HG03060 (cell line): ENCODE measurements around the gene KIAA2012.
"Not testable (repeated sequence)": the region's sequence is repeated elsewhere in the genome, so short reads cannot be mapped to it uniquely, and the experiment has no call there.

Experiments
- ATAC-seq: cut with Tn5 transposase; IDR thresholded peaks from one replicate; pipeline ENCODE4 v1.9.1; 2021; ENCODE audit warnings: low read depth, moderate number of reproducible peaks; ENCODE audit not compliant: unreplicated experiment

Gene KIAA2012

DNA sequence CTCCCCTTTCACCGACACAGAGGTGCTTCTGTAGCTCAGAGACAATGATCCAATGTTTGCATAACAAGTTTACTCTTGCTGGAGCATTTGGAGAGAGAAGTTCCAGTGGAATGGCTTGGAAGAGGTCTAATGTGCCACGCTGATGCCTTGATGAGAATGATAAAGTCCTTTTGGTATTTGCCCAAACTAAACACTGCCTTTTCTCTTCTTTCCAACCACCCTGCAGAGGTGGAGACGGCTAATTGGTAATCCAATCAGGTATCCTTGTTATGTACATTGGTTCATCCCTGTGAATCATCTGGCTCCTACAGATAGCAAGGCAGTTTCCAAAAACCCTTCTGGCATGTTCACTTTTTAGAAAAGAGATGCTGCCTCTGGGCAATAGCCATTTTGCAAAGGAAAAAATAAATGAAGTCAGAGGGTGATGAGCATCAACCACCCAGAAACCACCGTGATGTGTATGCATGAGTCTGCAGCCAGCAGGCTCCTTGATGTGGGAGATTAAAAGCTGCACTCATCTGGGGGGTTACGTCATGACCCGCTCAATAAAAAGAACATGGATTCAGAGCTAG, 40.6 kb downstream of the KIAA2012 start:
- ATAC-seq = no peak

DNA sequence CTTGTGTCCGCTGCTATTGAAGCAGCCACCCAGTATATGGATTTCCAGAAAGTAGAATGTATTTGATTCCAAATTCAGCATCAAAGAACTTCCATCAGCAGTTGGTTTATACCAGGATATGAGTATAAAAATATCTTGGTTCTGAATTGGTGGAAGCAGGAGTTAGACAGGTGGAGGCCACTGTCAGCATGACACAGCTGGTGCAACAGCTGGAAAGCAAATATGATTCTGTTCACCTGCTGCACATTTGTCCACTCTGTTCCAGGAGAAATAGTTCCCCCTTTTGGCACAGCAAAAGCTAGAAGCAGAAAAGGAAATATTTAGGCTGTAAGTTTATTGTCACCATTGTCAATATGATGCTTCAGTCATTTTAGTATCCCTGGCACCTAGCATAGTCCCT, 41.2 kb downstream of the KIAA2012 start:
- ATAC-seq = no peak

DNA sequence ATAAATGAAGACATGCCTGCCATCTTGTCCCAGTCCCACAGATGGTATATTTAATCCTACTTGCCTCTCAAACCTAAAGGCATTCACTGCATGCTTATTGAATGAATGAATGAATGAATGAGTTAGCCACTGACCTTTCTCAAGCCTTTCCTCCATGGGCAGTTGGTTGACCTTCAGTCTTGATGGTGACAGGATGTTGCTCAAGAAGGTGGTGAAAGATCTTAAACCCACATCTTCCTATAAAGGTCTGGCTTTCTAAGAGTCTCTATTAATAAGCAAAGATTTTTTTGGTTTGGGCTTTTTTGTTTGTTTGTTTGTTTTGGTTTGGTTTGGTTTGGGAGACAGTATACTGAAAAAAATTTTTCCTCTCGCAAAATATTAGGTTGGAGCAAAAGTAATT, 41.7 kb downstream of the KIAA2012 start:
- ATAC-seq = no peak

DNA sequence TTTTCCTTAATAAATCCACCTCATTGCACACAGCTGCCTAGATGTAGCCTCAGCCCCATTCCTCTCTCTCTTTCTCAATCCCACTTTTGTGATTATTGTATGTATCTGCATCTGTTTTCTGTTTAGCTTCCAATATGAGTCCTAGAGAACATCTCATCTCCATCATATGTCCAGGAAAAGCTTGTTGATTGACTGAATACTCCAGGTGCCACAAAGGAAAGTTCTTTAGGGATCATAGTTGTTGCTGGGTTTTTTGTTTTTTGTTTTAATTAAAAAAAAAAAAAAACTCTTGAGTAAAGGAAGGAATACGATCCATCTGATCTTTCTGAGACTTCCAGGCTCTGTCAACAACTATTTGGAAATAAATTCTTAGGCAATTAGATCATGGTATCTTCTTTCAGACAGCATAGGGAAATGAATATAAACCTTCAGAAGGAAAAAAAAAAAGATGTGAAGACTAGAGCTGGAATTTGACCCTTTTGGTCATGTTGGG, 42.5 kb downstream of the KIAA2012 start:
- ATAC-seq = no peak

DNA sequence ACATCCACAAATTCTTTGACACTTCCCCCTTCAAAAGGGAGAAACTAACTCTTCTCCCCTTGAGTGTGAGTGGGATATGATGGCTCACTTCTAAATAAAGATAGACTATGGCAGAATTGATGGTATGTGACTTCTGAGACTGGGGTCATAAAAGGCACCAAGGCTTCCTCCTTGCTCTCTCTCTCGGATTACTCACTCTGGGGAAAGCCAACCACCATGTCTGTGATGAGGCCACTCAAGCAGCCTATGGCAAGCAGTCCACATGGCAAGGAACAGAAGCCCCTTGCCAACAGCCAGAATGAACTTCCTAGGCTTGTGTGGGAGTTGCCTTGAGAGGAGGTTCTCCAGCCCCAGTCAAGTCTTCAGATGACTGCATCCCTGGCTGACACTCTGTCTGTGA, 43.6 kb downstream of the KIAA2012 start:
- no peak for ATAC-seq

DNA sequence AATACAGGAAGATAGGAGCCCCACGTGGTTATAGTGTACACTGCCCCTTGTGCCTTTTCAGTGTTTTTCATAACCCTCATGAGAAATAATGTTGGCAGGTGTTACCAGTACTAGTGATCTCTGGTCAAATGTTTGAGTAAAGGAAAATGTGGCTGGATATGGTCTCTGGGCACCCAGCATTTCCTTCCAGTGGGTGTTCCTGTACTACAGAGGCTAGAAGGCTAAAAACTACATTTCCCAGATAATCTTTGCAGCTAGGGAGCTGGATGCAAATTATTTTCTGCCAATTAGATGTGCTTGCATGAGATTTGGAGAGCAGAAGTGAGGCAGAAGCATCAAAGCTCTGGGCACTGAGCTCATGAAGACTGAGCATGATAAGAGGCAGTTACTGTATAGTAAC, 45.1 kb downstream of the KIAA2012 start:
- no peak for ATAC-seq

DNA sequence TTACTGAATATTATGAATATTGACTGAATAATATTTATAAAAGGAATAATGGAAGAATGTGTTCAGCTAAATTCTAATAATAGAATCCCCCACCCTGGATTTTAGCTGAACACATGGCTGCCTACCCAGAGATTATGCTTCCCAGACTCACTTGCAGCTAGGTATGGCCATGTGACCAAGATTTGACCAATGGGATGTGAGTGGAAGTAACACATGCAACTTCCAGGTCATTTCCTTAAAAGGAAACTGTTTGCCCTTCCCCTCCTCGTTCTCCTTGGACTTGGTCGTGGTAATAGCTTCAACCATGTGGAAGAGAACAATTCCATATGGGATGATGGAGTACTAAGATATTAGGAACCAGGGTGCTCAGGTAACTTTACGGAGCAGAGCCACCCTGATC, 47.8 kb downstream of the KIAA2012 start:
- no peak for ATAC-seq

DNA sequence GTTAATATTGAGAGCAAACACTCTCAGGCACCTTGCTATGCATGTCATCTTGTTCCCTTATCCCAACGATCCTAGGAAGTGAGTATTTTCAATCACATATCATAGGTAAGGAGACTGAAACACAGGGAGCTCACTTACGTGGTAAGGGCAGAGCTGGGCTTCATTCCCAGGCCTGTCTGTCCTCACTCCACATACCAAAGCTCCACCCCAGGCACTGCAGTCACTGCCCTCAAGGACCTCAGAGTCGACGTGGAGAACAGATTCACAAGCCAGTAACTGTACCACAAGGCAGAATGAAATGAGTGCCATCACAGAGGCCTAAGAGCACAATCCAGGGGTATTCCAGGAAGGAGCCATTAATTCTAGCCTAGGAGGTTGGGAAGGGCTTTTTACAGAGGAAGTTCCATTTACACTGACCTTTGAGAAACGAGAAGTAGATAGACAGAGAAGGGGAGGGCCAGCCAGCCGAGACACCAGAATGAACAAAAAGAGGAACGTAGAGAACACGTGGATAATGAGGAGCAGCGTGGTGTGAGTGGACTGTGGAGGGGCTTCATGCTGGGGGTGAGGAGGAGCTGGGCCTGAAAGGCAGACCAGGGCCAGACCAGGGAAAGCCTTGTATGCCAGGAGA, 48.6 kb downstream of the KIAA2012 start:
- ATAC-seq = no peak

DNA sequence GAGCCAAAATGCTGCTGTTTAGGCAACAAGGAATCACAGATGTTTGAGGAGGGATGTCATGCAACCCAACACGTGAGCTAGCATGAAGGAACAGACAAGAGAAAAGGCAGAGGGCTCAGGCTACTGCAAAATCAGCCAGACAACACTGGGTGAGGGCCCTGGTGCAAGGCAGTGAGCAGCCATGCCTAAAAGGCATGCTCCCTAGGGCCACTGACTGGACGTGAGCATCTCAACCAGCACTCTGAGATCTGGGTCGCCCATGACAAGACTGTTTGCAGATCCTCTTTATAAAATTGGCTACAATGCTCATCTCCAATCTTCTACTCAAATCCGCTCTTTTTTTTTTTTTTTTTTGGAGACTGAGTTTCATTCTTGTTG, 49.1 kb downstream of the KIAA2012 start:
- ATAC-seq = no peak

DNA sequence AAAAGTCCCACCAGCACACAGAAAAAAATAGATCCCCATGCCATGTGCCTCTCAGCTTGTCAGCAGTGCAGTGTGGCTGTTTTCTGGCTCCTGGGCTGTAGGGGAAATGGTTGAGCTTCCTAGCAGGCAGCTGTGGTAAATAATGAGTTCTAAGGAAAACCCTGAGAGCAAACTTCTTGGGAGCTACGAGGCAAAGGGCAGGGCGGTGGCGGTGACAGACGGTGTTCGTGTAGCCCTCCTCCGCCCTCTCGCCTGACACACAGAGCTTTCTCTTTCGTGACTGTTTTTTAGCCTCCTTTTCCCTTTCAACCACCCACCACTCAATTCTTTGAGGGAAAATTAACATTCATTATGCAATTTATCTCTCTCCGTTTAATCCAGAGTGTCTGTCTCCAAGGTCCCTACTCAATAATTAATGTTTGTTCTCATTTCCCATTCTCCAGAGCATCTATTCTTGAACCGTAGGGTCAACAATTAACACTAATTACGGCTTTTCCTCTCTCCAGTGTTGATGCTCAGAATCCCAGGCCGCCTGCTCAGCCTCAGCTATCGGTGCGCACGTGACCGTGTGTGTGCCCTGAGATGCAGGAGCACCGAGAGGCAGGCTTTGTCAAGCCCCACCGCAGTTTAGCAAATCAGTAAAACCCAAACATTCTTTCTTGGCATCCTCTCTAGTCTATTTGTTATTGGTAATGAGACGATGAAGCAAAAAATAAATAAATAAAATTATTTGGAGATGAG, 50.1 kb downstream of the KIAA2012 start:
- ATAC-seq = no peak

DNA sequence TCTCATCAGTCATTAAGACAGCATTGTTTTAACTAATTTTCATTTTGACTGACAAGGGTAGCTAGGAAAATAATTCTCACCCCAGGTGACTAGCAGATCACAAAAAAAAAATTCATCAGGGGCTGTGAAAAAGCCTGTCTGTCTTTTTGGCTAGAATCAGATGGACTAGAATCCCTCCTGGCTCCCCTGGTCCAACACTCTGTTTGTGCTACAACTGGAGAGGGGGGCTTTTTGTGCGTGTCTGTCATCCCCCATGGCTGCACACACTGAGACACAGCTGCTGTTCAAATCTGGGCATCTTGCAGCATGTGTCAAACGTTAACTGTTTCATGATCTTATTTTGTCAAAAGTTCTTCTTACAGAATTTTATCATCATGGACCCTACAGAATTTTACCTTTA, 51.2 kb downstream of the KIAA2012 start:
- ATAC-seq = no peak

DNA sequence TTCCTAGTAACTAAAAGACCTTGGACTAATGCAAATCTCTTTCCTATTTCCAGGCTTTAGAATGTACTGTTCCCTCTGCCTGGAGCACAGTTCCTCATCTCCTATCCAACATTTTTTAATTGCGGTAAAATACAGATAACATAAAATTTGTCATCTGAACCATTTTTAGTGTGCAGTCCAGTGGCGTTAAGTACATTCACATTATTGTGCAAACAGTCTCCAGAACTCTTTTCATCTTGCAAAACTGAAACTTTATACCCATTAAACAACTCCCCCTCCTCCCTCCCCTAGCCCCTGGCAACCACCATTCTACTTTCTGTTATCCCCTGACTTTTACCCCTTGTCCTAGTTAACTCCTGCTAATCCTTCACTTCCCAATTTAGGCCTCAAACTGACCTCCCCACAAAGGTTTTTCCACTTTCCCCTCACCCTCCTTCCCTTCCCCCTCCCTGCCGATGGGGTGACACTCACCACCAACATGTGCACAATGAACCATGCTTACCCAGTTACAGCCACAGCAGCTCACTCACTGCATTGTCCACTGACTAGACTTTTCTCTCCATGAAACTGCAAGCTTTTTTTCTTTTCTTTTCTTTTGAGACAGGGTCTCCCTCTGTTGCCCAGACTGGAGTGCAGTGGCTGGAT, 54.8 kb downstream of the KIAA2012 start:
- no peak for ATAC-seq

DNA sequence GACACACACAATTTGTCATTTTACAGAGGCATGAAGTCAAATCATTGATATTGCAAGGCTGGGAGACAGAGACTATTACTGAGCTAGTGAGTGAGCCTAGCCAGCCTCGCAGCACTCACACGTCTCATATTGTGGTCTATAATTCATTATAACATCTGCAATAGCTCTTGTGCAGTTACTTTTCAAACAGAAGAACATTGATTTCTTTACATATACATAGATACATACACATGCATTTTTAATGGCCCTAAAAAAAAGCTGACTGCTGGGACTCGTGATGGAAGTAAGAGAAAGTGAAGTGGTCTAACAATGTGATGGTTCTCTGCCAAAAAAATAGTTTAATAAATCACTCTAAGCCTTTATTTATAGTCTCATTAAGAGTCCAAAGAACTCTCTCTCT, 56.8 kb downstream of the KIAA2012 start:
- ATAC-seq = no peak

DNA sequence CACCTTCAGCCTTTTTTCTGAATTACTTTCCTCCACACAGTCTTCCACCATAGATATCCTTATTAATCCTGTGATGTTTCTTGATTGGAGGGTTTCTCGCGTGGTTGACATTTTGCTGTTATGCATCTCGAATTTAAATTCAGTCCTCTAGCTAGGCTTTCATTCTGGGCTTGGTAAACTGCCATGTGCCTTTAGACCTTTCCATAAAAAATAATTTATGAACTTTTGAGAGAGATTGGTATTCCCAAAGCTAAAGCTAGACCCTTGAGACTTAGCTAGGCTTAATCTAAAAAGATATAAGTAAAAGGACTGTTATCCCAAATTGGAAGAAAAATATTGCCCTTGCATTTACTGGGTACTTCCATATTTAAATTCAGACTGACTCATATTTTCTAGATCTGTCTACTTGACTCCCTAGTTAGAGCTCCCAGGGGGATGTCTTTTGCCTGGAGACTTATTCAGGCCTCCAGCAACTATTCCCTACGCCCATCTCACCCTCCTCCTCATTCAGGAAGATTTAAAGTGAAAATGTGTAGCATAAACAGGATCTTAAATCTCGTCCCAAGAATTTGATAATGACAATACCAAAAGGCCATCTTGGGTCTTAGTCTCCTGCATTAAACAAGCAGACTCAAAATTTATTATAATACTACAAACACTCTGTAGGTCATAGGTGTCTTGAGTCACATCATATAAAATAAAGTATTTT, 60.3 kb downstream of the KIAA2012 start:
- ATAC-seq = no peak

DNA sequence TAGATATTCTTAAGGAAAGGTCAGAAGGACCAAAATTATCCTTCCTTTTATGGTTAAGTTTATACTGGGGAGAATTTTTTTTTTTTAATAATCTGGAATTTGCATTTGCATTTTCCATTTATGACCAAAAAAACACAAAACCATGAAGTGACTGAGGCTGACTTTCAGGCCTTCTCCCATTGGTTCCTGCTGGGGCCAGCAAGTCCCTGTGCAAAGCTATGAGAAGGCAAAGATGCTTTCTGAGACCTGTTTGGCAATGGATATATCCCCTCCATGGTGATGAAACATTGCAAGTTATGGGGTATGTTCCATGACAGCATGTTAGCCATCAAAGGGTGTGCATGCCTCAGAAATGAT, 60.8 kb downstream of the KIAA2012 start:
- ATAC-seq = no peak

DNA sequence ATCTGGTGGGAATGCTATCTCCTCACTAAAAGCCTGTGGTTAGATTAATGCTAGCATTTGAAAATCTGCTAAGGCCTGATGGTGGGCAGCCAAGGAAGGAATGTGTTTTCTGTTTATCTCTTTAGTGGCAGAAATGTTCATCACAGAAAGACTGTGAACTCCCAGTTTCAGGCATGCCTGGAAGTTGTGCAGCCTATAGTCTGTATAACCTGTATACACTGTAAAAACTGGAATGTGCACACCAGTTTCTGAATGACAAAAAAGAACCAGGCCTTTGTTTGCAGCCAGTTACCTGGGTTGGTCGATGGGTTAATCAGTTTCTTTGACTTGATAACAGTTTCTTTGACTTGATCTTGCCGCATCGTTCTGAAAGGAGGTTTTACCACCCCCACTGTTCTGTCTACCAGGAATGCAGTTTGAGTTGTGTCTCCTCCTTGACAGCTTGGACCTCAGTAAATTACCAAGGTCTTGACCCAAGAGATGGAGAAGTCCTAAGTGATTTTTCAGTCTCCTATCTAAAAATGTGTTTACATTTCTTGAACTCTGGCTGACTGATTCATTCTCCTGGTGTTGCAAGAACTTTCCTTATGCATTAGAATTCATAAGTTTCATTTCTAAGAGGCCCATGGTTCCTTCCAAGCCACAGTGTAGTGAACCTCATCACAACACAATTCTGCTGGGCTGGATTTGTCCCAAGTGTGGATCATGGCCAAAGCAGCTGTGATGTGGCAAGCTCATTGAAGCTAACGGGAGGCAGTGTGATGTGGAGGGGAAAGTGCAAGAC, 62.2 kb downstream of the KIAA2012 start:
- ATAC-seq = no peak

DNA sequence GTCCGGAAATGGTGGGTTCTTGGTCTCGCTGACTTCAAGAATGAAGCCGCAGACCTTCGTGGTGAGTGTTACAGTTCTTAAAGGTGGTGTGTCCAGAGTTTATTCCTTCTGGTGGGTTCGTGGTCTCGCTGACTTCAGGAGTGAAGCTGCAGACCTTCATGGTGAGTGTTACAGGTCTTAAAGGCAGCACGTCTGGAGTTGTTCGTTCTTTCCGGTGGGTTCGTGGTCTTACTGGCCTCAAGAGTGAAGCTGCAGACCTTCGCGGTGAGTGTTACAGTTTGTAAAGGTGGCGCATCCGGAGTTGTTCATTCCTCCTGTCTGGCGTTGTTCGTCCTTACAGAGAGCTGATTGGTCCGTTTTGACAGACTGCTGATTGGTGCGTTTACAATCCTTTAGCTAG, 63.0 kb downstream of the KIAA2012 start:
- ATAC-seq = not testable (repeated sequence)

DNA sequence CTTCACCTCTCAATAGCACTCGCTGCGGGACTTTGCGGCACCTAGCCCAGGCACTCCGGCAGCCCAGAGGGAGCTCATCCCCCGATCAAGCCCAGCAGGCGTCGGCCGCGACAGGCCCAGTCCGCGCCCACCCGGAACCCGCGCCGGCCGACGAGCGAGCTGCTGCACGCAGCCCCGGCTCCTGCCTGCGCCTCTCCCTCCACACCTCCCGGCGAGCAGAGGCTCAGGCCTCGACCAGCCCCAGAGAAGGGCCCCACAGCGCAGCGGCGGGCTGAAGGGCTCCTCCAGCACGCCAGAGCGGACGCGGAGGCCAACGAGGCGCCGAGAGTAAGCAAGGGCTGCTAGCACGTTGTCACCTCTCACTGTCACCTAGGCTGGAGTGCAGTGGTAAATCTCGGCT, 63.5 kb downstream of the KIAA2012 start:
- no peak for ATAC-seq

DNA sequence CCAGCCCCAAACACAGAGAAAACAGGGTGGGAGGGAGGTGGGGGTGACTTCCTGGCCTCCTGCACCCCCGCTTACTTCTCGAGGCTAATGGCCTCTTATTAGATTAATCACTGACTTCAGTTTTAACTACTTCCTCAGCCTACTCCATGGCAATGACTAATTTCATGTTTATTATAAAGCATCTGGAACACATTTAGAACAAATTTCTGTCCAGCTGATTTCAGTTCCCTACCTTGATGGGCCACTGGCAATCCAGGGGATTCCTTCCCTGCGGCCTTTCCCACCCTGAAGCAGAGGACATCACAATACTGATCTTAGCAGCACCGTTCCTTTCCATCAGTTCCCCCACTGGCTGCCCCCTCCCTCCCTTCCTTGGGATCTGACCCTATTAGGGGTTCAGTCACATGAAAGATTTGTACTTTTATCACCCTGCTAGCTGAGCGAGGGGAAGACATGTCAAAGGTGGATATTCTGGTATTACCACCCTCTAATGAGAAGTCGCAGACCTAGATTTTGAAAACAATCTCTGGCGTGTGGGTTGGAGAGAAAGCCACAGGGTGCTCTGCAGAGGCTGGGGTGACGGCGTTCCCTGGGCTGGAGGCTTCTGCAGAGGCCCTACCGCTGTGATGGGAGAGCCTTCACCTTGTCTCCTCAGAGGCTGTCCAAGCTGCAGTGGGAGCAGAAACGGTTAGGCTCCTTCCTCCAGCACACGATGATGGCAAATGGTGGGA, 67.6 kb downstream of the KIAA2012 start:
- ATAC-seq = no peak
